DND-41 (cell line): ENCODE data around the gene OSBPL7.

Source experiments
- ATAC-seq: fragments of 200-7000 bp; cut with Tn5 transposase; 3 replicates; pipeline ENCODE4 v1.9.1; 2021; ENCODE audit warnings: low read depth; ENCODE audit not compliant: insufficient read depth
- DNase-seq: peaks from one replicate; pipeline ENCODE4 v3.0.0-alpha.2; 2020
- H2AFZ ChIP-seq: 2 replicates; pipeline ENCODE4 v1.6.0; 2012; ENCODE audit warnings: low read depth, low read length
- H3K27ac ChIP-seq: 2 replicates; pipeline ENCODE4 v1.5.1; 2012; ENCODE audit warnings: low read length, inconsistent platforms
- H3K27me3 ChIP-seq: fragments of 200-600 bp; sonication (generic); 2 replicates; pipeline ENCODE4 v1.6.0; 2012; ENCODE audit warnings: low read length, mild to moderate bottlenecking, inconsistent platforms; ENCODE audit not compliant: insufficient read depth, poor library complexity
- H3K36me3 ChIP-seq: 2 replicates; pipeline ENCODE4 v1.5.1; 2012; ENCODE audit warnings: low read length, inconsistent platforms; ENCODE audit not compliant: insufficient read depth
- H3K4me1 ChIP-seq: 2 replicates; pipeline ENCODE4 v1.5.1; 2012; ENCODE audit warnings: mild to moderate bottlenecking, low read length; ENCODE audit not compliant: insufficient read depth
- H3K4me2 ChIP-seq: 2 replicates; pipeline ENCODE4 v1.6.0; 2012; ENCODE audit warnings: mild to moderate bottlenecking, moderate library complexity, low read length, inconsistent platforms; ENCODE audit not compliant: insufficient read depth
- H3K4me3 ChIP-seq, 2 experiments: fragments of 200-600 bp in 1 of 2; shearing (Covaris generic) in 1 of 2; 2 replicates each; pipeline ENCODE4 v1.5.1; 2012 to 2016; ENCODE audit warnings: inconsistent platforms in 2 of 2, low read length in 2 of 2, mild to moderate bottlenecking in 2 of 2, low read depth in 1 of 2, moderate library complexity in 1 of 2
- H3K79me2 ChIP-seq: 2 replicates; pipeline ENCODE4 v1.6.0; 2012; ENCODE audit warnings: low read length, inconsistent platforms; ENCODE audit not compliant: insufficient read depth
- H3K9ac ChIP-seq: 2 replicates; pipeline ENCODE4 v1.6.0; 2012; ENCODE audit warnings: low read depth, mild to moderate bottlenecking, inconsistent platforms, low read length, moderate library complexity
- H3K9me3 ChIP-seq: 2 replicates; pipeline ENCODE4 v1.5.1; 2012; ENCODE audit warnings: low read length, moderate library complexity, mild to moderate bottlenecking, inconsistent platforms; ENCODE audit not compliant: insufficient read depth, severe bottlenecking
- H4K20me1 ChIP-seq: 2 replicates; pipeline ENCODE4 v1.6.0; 2012; ENCODE audit warnings: low read length; ENCODE audit not compliant: insufficient read depth
- EZH2 ChIP-seq: IDR thresholded peaks from 3 replicates; pipeline ENCODE4 v1.6.1; 2012; ENCODE audit warnings: borderline replicate concordance, low read depth, mild to moderate bottlenecking, moderate library complexity, low read length, inconsistent platforms; ENCODE audit not compliant: severe bottlenecking
- TF ChIP-seq, protein P1 (sequence below): IDR thresholded peaks from 2 replicates; pipeline ENCODE4 v1.5.1; 2012; ENCODE audit warnings: borderline replicate concordance, low read length, moderate library complexity, mild to moderate bottlenecking; ENCODE audit not compliant: poor library complexity, severe bottlenecking; ENCODE audit errors: extremely low read depth

Gene OSBPL7

GRCh38 chr17:47864791-47865216 lies 43.2 kb upstream of the OSBPL7 start:
- no peak overlapping the region for H3K4me3 ChIP-seq
- no peak overlapping the region for H3K9ac ChIP-seq
- H4K20me1 ChIP-seq: no peaks in the 10 kb centered on the region
- no peaks in the 10 kb centered on the region for H3K9me3 ChIP-seq
- H3K4me2 ChIP-seq: no peak overlapping the region
- no peaks in the 10 kb centered on the region for H3K79me2 ChIP-seq
- peaks cover 5% of the 10 kb centered on the region for H3K27me3 ChIP-seq
- H3K27ac ChIP-seq: no peak overlapping the region
- DNase-seq (no peak), ATAC-seq (no peak)
- no peak overlapping the region for H2AFZ ChIP-seq
- TF ChIP-seq, protein P1, sequence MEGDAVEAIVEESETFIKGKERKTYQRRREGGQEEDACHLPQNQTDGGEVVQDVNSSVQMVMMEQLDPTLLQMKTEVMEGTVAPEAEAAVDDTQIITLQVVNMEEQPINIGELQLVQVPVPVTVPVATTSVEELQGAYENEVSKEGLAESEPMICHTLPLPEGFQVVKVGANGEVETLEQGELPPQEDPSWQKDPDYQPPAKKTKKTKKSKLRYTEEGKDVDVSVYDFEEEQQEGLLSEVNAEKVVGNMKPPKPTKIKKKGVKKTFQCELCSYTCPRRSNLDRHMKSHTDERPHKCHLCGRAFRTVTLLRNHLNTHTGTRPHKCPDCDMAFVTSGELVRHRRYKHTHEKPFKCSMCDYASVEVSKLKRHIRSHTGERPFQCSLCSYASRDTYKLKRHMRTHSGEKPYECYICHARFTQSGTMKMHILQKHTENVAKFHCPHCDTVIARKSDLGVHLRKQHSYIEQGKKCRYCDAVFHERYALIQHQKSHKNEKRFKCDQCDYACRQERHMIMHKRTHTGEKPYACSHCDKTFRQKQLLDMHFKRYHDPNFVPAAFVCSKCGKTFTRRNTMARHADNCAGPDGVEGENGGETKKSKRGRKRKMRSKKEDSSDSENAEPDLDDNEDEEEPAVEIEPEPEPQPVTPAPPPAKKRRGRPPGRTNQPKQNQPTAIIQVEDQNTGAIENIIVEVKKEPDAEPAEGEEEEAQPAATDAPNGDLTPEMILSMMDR: no peak
- TF ChIP-seq EZH2: no peak
- no peaks in the 10 kb centered on the region for H3K36me3 ChIP-seq
- H3K4me1 ChIP-seq: no peaks in the 10 kb centered on the region

DNA sequence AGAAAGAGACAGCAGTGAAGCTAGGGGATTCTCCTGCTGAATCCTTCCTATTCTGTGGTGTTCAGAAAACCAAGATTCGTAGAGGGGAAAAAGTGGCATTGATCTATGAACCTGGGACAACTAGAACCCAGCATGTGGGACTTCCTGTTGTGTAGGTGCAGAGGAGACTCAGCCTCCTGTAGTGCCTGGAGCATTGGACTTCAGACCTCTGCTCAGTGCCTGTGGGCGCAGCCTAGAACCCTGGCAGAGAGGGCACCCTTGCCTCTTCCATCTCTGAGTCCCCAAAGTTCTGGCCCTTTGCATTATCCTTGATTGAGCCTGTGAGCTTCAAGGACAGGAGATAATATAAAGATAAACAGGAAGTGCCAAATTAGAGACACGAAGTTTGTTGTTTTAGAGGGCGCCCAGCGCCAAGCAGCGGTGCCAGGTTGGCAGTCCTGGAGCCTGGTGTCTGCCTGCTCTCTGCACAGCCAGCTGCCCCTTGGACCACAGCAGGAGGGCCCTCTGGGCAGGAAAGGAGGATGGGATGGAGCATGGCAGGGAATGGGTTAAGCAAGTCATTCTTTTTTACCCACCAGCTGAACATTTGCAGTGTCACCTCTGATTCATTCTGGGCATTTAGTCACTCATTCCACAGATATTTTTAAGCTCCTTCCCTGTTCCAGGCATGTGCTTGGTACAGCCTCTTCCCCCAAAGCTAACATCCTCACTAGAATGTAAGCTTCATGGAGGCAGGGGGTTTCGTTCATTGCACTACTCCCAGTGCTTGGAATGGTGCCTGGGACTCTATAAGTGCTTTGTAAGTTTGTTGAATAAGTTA lies 41.2 kb upstream of the OSBPL7 start:
- Histone ChIP-seq H3K36me3 (no peaks in the 10 kb centered on the region), H3K4me2 (no peak overlapping the region), H3K79me2 (no peaks in the 10 kb centered on the region), H3K4me3 (no peak overlapping the region), H3K9me3 (no peaks in the 10 kb centered on the region), H4K20me1 (no peaks in the 10 kb centered on the region), H3K27ac (no peak overlapping the region), H3K4me1 (no peaks in the 10 kb centered on the region), H3K9ac (no peak overlapping the region), H3K27me3 (no peaks in the 10 kb centered on the region), H2AFZ (no peak overlapping the region)
- no peak for TF ChIP-seq EZH2
- TF ChIP-seq, protein P1: no peak
- no peak for ATAC-seq
- DNase-seq: no peak

- peaks cover 16% of the 10 kb centered on the region for H3K27me3 ChIP-seq
- TF ChIP-seq, protein P1: no peak
- no peak for TF ChIP-seq EZH2
- H3K9me3 ChIP-seq: no peaks in the 10 kb centered on the region
- H3K4me1 ChIP-seq: no peaks in the 10 kb centered on the region
- H3K9ac ChIP-seq: no peak overlapping the region
- H2AFZ ChIP-seq: no peak overlapping the region
- DNase-seq (no peak), ATAC-seq (no peak)
- no peaks in the 10 kb centered on the region for H3K79me2 ChIP-seq
- H3K4me2 ChIP-seq: no peak overlapping the region
- H3K27ac ChIP-seq: no peak overlapping the region
- no peaks in the 10 kb centered on the region for H4K20me1 ChIP-seq
- H3K4me3 ChIP-seq: no peak overlapping the region
- H3K36me3 ChIP-seq: no peaks in the 10 kb centered on the region
These were observed 38.8 kb upstream of the OSBPL7 start for GRCh38 chr17:47860386-47860785.
